ENCODE measurements around the gene ADAMTS17.

DNA sequence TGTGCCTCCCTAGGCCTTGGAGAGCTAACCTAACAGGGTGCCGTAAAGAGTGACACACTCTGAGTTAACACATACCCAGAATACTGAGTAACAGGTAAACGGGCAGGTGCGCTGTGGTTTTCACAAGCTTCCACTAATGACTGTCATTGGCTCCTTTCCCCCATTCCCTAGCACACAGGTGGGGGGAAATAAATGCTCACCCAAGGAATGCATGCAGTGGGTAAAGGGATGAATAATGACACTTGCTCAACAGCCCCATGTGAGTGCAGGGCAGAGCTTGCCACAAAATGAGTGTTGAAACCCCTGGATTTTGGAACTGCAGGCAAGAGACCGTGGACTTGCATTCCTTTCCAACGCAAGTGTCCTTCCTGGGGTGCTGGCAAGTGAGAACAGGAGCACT lies 57.6 kb downstream of the ADAMTS17 start:
- no peak for TF ChIP-seq POLR2A (IDR thresholded peaks at IDR 0.05; ENCODE audit: low read length)
- TF ChIP-seq GATA1 (IDR thresholded peaks at IDR 0.05; ENCODE audit: low read depth, low read length) = no peak
